GM10266 (cell line): ENCODE results near the gene NID1.

Experiments used
- DNase-seq: peaks from one replicate; pipeline ENCODE4 v3.0.0; 2012; ENCODE audit errors: extremely low spot score
- CTCF ChIP-seq: IDR thresholded peaks from 2 replicates; pipeline ENCODE4 v1.5.1; 2012; ENCODE audit warnings: mild to moderate bottlenecking, low read depth; ENCODE audit not compliant: control insufficient read depth, insufficient read depth; ENCODE audit errors: missing control alignments

NID1 gene

GRCh38 chr1:236063919-236064673 lies 794 bp downstream of the NID1 start:
- no peak for TF ChIP-seq CTCF
- DNase-seq = peak; percentile 61

GRCh38 chr1:236063551-236063918 lies 1.4 kb downstream of the NID1 start:
- DNase-seq = no peak
- no peak for TF ChIP-seq CTCF

GRCh38 chr1:236060286-236060685 lies 4.6 kb downstream of the NID1 start:
- TF ChIP-seq CTCF = no peak
- DNase-seq = no peak

GRCh38 chr1:236059011-236059410 lies 5.9 kb downstream of the NID1 start:
- DNase-seq = no peak
- no peak for TF ChIP-seq CTCF

- DNase-seq = peak; percentile 58
- TF ChIP-seq CTCF = no peak
Measured at GRCh38 chr1:236058141-236058934, 6.6 kb downstream of the NID1 start.

- DNase-seq = no peak
- TF ChIP-seq CTCF = no peak
Measured at GRCh38 chr1:236057546-236057945, 7.3 kb downstream of the NID1 start.
